ENCODE measurements around the gene THOC6.
A peak's percentile ranks its signal among the peaks of the same experiment; 100 is the strongest.

The THOC6 gene

DNA sequence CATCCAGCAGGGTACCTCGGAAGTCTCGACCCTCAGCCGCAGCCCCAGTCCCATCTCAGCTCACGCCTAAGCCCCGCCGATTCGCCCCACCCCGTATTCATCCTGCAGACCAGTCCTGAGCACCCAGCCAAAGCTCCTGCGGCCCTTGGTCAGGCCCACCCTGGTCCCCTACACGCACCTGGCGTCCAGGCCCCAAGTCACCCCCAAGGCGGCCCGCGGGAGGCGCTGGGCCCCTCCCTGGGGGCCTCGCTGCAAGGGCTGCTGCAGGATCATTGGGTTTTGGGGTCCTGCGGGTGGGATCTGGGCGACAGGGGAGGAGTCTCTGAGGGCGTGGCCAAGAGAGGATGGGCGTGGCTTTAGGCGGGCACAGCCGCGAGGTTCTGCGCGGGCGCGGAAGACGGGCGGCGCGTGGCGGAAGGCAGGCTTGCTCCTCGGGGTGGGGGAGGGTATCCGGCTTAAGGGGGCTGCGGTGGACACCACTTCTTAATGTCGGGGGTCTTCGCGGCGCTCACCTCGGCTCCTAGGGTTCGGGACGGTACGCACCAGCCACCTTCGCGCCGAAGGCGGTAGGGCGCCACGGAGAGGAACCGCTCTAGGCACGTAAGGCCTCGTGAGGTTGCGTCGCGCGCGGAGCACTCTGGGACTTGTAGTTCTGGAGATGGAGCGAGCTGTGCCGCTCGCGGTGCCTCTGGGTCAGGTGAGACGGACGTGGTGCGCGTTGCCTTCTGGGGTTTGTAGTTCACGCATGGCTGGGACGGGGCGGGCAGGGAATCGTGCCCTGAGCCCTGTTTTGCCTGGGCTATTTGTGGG lies at the start of gene THOC6, which contains the start of gene HCFC1R1:
THOC6 (plus strand) TSS at position 367 of the 810 bp plus-strand sequence; CDS start at position 659, 292 bp downstream.
HCFC1R1 (minus strand) TSS at position 274 of the 810 bp plus-strand sequence; CDS start at position 273, 1 bp downstream.
- peak; percentile 79 for DNase-seq

DNA sequence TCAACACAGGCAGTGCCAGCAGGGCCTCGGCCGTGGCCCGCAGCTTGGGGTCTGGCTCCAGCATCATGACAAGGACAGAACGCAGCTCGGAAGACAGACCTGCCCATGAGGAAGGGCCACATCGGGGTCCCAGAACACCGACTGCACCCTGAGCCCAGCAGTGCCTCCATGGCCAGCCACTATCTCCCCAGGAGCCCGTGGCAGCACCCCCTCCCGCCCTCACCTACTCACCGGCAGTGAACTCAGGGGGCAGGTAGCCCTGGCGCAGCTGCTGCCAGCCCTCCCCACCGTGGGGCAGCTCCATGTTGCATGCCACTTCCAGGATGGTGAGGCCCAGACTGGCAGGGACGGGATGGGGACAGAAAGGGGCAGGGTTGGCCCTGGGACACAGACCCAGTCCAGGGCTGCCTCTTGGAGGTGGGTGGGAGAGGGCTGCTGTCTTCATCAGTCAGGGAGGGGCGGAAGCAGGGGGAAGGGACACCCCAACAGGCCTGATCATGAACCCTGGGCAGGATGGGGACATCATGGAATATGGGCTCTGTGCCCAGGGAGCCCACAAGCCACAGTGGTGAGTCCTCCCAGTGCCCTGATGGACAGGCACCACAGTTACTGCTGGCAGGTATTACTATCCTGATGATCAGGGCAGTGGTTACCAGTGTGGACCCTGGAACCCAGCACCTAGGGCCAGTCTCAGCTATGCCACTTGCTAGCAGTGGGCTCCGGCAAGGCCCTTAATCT lies 49.3 kb upstream of the THOC6 start:
- DNase-seq, result no peak

DNA sequence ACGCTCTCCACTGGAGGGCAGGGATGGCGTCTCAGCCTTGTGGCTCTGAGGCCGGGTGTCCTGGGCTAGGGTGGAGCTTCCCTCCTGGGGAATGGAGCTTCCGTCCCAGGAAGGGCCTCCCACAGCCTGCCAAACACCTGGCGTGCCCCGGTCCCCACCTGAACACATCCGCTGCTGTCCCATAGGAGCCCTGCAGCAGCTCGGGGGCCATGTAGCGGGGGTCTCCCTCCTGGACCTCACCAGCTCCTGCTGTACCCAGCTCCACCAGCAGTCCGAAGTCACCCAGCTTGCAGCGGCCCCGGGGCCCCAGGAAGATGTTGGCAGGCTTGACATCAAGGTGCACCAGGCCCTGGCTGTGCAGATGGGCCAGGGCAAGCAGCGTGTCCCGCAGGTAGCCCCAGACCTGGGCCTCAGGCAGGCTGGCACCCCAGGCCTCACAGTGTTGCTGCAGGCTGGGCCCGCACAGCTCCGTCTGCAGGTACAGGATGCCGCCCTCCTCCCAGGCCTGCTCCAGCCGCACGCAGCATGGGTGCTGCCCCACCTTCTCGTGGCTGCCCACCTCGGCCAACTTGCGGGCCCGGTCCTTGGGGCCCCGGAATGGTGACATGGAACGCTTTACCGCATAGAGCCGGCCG lies 48.6 kb upstream of the THOC6 start:
- no peak for DNase-seq

DNA sequence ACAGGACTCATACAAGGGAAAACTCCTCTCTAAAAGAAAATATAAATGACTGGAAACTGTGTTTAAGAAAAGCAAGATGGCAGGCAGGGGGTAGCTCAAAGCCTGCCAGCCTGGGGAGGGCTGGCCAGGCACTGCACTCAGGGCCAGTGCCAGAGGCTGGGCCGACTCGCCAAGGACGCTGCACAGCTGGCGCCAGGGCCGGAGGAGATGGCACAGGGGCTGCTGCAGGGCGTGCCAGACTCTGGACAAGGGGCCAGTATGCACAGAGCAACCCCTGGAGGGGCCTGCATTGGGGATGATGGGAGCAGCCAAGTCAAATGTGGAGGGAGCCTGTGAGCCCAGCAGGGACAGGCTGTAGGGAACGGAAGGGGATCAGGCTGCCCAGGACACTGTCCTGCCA lies 47.6 kb upstream of the THOC6 start:
- DNase-seq, result no peak

DNA sequence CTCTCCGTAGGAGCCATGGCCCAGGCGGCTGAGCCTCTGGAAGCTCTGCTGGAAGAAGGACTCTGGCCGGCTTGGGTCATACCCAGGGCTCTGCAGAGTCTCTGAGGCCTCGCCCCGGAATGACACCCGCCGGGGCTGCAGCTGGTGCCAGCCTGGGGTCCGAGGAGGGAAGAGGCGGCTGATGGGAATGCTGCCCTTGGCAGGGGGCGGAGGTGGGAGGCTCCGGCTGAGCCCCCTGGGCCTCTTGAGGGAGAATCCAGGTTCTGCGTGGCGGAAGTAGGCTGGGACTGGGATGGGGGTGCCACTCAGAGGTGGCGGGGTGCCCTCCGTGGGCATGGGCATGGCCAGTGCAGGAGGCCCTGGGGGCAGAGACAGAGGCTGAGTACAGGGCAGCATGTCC lies 47.2 kb upstream of the THOC6 start:
- DNase-seq, result no peak

DNA sequence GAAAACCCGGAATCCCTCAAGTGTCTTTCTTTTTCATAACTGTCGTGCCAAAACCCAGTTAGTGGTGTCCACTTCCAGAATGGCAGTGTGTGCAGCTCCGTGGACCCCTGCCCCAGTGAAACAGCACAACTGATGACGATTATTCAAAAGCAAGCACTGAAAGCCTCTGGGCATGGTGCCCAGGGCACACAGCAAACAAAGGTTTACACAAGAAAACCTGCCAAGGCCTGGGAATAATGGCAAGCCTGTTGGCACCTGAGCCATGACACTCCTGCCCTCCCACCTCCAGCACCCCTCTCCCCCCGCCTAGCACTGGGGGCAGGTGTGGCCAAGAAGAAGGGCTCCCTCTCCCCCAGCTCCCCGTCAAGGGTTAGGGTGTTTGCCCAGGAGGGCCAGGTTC lies 46.4 kb upstream of the THOC6 start:
- peak; percentile 73 for DNase-seq

DNA sequence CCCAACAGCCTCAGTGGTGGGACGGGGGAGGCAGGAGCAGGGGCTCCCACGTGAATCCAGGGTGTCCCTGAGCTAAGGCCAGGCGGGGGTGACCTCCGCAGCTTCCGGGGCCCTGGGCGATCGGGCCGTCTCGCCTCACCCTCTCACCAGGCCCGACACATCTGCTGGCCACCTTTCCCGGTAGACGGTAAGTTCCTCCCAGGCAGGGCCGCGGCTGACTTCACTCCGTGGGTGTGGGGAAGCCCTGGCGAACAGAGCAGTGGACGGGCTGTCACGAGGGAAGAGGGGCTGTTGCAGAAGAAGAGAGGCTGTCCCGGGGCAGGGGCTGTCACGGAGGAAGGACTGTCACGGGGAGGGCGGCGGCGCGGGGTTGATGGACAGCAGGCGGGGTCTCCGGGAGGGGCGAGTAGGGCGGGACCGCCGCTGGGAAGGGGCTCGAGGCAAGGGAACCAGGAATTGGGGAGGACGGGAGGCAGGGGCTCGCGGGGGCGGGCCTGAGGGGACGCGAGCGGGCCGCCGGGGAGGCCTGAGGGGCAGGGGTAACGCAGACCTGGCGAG lies 44.1 kb upstream of the THOC6 start:
- DNase-seq, result no peak

DNA sequence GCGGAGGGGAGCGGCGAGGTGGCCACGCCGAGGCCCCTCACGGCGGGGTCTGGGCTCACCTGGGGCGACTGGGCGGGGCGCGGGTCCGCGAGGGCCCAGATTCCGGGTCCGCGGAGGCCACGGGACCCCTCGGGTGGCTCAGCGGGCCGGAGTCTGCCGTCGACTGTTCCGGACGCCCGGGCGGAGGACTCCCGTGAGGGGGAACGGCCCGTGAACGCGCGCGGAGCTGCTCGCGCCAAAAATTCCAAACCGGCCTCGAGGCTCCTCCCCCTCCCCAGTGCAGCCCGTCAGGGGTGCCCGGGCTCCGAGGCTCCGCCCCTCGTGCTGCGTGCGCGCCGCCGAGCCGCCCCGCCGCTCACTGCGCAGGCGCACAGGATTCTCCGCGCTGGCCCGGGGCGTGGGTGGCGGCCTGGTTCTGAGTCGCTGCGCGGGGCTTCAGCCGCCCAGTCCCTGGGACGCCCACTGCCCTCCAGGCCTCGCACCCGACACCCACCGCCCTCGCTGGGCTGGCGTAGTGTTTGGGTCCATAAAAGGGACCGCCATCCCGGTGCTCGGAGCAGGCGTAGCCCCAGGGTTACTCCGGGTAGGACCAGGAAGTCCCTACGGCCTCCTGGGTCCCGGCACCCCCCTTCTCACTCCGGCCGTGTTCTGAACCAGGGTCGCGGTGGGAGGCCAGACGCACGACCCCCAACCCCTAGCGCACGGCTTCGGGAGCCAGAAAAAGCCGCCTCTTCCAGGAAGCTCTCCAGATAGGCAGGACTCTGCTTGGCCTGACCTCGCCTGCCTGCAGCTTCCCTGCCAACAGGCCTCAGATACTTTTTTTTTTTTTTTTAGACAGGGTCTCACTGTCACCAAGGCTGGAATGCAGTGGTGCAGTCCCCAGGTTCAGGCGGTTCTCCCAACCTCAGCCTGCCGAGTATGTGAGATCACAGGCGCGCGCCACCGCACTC lies 43.3 kb upstream of the THOC6 start, which contains the start of gene PKMYT1:
PKMYT1 (minus strand) TSS at position 220 of the 950 bp plus-strand sequence. CDS start 789 bp downstream, outside the sequence.
- DNase-seq, result peak; percentile 61

DNA sequence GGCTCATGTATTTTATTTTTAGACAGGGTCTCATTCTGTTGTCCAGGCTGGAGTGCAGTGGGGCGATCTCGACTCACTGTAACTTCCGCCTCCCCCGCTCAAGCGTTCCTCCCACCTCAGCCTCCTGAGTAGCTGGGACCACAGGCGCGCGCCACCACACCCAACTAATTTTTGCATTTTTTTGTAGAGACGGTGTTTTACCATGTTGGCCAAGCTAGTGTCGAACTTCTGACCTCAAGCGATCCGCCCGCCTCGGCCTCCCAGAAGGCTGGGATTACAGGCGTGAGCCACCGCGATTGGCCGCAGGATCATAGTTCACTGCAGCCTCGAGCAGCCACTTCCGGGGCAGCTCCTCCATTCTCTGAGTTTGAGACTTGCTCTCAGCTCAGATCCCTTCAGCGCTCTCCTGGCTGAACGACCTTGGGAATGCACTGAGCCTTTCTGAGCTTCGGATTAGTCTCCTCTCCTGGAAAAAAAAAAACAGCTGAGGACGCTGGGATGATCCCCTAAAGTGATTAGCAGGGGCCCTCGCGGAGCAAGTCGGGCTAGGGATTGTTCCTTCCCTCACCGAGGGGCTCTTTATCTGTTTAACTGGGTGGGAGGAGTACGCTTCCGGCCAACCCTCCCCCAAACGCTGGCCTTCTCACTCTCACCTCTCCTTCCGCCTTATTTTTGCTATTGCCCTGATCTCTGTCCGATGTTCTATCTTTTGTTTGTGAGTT lies 42.5 kb upstream of the THOC6 start:
- no peak for DNase-seq

DNA sequence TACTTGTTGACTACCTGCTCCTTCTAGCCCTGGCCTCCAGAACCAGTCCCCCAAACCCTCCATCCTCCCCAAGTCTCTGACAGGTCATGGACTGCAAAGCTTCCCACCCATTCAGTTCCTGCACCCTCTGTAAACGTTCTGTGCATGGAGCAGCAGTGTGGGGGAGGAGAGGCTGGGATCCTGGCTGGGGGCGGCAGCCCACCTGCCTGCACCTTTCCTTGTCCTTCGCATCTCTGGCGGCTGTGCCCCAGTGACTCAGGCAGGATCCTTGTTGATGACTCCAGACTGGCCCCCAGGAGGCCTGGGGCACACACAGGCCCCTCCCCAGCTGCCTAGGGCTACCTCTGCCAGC lies 42.0 kb upstream of the THOC6 start:
- no peak for DNase-seq

DNA sequence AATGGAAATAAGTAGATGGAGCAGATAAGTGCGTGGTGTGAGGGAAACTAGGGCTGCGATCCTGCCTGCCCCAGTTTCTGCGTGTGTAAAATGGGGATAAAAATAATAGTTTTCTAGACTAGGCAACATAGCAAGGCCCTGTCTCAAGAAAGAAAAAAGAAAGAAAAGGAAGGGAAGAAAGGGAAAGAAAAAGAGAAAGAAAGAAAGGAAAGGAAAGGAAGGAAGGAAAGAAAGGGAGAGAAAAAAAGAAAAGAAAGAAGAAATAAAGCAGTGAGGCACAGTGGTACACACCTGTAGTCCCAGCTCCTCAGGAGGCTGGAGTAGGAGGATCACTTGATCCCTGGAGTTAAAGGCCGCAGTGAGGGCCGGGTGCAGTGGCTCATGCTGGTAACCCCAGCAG lies 41.4 kb upstream of the THOC6 start:
- DNase-seq, result no peak

DNA sequence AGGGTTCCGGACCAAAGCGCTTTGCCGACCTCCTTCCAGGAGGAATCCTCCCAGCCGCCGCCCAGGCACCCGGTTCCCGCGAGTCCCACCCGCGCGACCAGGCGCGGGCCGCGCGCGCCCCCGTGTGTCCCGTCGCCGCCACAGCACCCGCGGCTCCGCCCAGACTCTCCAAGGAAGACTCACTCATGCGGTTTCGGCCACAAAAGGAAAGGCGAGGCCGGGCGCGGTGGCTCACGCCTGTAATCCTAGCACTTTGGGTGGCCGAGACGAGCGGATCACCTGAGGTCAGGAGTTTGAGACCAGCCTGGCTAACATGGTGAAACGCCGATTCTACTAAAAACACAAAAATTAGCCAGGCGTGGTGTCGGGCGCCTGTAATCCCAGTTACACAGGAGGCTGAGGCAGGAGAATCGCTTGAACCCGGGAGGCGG lies 40.1 kb upstream of the THOC6 start:
- DNase-seq, result no peak

DNA sequence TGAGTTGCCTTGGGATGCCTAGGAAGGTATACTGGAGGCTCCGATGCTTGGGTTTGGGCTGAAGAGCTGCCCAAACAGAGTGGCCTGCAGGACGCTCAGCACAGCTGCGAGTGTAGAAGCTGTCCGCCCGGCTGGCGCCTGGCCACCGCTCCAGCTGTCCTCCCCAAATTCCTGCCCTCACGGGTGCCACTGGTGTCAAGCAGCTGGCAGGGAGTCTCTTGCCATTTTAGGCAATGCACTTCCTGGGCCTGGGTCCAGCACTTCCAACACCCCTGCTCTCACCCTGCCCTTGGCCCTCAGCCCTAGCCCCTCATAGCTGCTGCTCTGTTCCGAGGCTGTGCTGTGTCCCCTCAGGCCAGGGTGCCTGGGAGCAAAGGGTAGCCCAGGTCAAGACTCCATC lies 38.4 kb upstream of the THOC6 start:
- no peak for DNase-seq

DNA sequence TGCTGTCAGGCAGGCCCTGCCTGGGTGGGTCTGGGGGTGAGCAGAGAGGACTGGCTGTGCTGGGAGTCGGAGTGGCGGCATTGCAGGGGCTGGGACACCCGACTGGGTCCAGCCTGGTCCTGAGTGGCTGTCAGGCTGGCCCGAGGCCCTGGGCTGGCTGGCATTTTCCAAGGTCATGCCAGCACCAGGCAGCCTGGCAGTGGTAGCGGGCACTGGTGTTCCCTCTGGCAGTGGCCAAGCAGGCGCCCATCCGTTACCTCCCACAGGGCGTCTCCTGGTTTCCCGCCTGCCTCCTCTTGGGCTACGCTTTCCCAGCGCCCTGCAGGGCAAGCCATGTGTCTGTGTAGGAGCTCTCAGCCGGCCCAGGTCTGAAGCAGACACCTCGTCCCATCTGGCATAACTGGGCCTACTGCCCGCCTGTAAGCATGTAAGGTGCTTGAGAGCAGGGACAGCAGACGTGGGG lies 37.9 kb upstream of the THOC6 start:
- no peak for DNase-seq

DNA sequence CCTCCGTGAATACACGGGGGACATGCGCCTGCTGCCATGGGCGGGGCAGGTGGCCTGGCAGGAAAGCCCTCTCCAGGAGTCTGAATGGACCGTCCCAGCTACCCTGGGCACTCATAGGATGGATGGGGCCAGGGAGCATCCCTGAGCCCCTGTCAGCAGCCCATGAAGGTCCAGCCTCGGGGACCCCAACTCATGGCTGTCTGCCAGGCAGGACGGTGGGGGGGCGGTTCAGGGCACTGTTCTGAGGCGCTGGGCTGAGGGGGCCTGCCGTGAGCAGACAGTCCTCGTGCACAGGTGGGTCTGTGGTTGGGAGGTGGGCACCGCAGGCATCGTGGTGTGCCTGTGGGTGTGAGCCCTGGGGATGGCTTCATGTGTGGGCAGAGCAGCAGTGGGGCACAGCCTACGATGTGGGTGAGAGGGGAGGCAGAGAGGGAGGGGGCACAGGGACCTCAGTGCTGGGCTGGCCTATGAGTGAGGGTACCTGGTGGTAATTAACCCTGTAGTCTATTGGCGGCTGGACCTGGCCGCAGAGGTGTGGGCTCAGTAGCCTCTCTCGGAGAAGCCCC lies 37.1 kb upstream of the THOC6 start:
- DNase-seq, result no peak

DNA sequence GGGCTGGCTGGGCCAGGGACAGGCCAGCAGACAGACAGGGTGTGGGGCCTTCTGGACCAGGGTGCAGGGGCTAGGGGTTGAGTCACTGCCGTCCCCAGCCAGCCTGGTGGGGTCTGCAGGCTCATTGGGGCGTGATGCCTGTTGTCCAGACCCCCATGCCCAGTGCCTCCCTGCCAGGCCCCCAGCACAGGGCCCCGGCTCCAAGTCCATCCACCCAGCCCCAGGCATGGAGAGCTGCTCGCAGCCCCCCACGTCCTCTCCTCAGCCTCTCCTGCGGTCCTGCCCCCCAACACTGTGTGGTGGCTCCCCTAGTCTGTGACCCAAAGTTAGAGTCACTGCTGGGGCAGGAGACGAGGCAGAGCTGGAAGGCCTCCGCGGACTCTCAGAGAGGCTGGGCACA lies 36.5 kb upstream of the THOC6 start:
- DNase-seq, result no peak

DNA sequence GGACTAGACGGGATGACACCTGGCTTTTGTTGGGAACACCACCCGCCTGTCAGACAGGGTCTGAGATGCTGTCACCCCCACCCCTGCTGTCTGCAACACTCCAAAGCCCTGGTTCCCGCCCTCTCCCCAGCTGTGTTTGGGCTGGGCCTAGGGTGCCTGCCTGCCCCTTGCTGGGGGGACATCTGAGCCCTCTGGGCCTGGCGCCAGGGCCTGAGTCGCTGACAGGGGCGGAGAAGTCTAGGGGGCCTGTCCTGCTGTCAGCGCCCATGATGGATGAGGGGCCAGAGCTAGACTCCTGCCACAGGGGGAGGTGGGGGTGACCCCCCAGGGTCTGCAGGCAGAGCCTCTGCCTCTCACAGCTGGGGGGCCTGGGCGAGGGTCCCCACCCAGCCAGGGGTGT lies 36.0 kb upstream of the THOC6 start:
- no peak for DNase-seq

DNA sequence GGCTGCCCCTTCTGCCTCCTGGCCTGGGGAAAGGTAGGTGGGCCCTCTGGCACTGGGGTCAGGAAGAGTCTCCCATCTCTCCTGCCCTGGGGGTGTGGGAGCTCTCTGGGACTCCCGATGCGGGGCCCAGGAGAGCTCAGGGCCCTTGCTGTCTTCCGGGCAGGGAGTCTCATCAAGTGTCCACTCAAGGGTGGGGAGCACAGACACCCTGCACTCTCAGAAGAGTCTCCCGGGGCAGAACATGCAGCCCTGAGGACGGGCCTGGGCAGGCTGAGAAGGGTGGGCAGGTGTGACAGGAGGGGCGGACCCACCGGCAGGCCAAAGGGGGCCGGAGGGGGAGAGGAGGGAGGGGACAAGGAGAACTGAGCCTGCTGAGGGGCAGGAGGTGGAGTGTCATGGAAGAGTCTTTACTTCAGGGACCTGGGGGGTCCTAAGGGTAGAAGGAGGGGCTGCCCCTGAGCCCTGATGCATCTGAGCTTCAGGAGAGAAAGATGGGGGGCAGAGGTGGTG lies 35.2 kb upstream of the THOC6 start:
- DNase-seq, result no peak

DNA sequence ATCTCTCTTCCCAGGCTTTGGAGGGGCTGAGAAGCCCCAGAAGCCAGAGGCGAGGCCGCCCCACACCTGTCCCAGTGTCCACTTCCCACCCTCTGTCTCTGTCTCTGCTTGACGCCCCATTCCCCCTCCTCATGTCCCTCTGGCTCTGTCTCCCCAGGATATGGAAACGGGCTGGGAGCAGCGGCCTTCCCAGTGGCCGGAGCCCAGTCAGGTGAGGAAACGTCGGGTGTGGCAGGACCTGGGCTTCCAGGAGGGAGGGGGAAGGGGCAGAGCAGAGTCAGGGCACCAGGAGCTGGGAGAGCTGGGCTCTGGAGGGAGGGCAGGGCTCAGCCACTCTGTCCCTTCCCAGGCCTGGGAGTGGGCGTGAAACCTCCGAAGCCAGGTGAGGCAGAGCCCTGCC lies 32.9 kb upstream of the THOC6 start:
- no peak for DNase-seq

DNA sequence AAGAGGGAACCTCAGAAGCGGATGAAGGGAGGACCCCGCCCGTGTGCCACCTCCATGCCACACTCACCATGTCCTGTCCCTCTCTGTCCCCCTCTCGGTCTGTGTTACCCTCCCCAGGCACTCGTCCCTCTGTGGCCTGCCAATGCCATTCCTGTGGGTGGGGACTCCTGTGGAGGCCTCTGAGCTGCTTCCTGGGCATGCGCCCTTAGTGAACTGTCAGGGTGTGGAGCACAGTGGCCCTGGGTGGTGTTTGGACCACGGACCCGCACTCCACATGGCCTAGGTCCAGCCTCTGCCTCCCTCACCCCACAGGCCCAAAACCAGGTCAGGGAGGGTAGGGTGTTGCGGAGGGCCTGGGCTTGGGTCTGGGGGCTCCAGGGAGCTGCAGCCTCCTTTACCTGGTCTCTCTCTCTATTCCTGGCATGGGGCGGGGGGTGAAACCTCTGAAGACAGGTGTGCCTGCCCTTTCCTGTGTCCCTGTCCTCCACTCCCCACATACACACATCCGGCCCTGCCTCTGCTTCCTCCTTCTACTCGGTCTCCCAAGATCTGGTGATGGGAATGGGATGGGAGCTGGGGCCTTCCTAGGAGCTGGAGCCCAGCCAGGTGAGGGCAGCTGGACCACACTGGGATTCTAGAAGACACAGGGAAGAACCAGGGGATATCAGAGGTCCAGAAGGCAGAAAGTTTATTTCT lies 32.1 kb upstream of the THOC6 start:
- no peak for DNase-seq
